ENCODE data around the gene ANKRD36C.
"Not testable (repeated sequence)": the region's sequence is repeated elsewhere in the genome, so short reads cannot be mapped to it uniquely, and the experiment has no call there.

Gene ANKRD36C

GRCh38 chr2:95796249-95797099, 195.2 kb downstream of the ANKRD36C start:
- not testable (repeated sequence) for H3K4me3 ChIP-seq (ENCODE audit: low read length); H3K9ac ChIP-seq (ENCODE audit: low read length); H3K79me2 ChIP-seq (ENCODE audit: control insufficient read depth, insufficient read depth, low read length); DNase-seq; H3K4ac ChIP-seq (ENCODE audit: low read depth, low read length); H3K4me1 ChIP-seq (ENCODE audit: control insufficient read depth, low read depth, low read length); H3K18ac ChIP-seq (ENCODE audit: low read length); H2AK5ac ChIP-seq (ENCODE audit: low read length); H3K36me3 ChIP-seq (ENCODE audit: control insufficient read depth, insufficient read depth, low read length); H3K56ac ChIP-seq (ENCODE audit: low read length); H3K27ac ChIP-seq (ENCODE audit: low read depth, low read length); H3K79me1 ChIP-seq (ENCODE audit: low read length); H2BK15ac ChIP-seq (replicated peaks; ENCODE audit: low read depth); H2BK120ac ChIP-seq (ENCODE audit: low read depth, low read length); H3K27me3 ChIP-seq (ENCODE audit: insufficient read depth, low read length, poor library complexity); H4K5ac ChIP-seq (ENCODE audit: low read length); H4K8ac ChIP-seq (ENCODE audit: low read depth, low read length); H2BK5ac ChIP-seq (ENCODE audit: low read length); H3K4me2 ChIP-seq (ENCODE audit: low read length); H3K23ac ChIP-seq (ENCODE audit: low read length)
- WGBS (ENCODE audit: extremely low coverage, insufficient coverage, low lambda C conversion rate), result no CpG with 5 or more reads among the region's 18 CpGs

- not testable (repeated sequence) for H3K23ac ChIP-seq (ENCODE audit: low read length); H3K4ac ChIP-seq (ENCODE audit: low read depth, low read length); H4K8ac ChIP-seq (ENCODE audit: low read depth, low read length); H2BK5ac ChIP-seq (ENCODE audit: low read length); H3K4me1 ChIP-seq (ENCODE audit: control insufficient read depth, low read depth, low read length); H2BK15ac ChIP-seq (replicated peaks; ENCODE audit: low read depth); H3K56ac ChIP-seq (ENCODE audit: low read length); H3K9ac ChIP-seq (ENCODE audit: low read length); H3K4me2 ChIP-seq (ENCODE audit: low read length); H2BK120ac ChIP-seq (ENCODE audit: low read depth, low read length); DNase-seq; H3K18ac ChIP-seq (ENCODE audit: low read length); H3K79me1 ChIP-seq (ENCODE audit: low read length); H3K4me3 ChIP-seq (ENCODE audit: low read length); H2AK5ac ChIP-seq (ENCODE audit: low read length); H3K36me3 ChIP-seq (ENCODE audit: control insufficient read depth, insufficient read depth, low read length); H3K79me2 ChIP-seq (ENCODE audit: control insufficient read depth, insufficient read depth, low read length); H3K27ac ChIP-seq (ENCODE audit: low read depth, low read length); H3K27me3 ChIP-seq (ENCODE audit: insufficient read depth, low read length, poor library complexity); H4K5ac ChIP-seq (ENCODE audit: low read length)
- WGBS (ENCODE audit: extremely low coverage, insufficient coverage, low lambda C conversion rate), result no CpG with 5 or more reads among the region's 5 CpGs
Measured at GRCh38 chr2:95793970-95794369, 197.7 kb downstream of the ANKRD36C start.

GRCh38 chr2:95790180-95790579, 201.4 kb downstream of the ANKRD36C start:
- not testable (repeated sequence) for H2AK5ac ChIP-seq (ENCODE audit: low read length); H3K56ac ChIP-seq (ENCODE audit: low read length); H3K18ac ChIP-seq (ENCODE audit: low read length); H3K4me1 ChIP-seq (ENCODE audit: control insufficient read depth, low read depth, low read length); DNase-seq; H2BK120ac ChIP-seq (ENCODE audit: low read depth, low read length); H3K4ac ChIP-seq (ENCODE audit: low read depth, low read length); H3K4me2 ChIP-seq (ENCODE audit: low read length); H2BK15ac ChIP-seq (replicated peaks; ENCODE audit: low read depth); H3K23ac ChIP-seq (ENCODE audit: low read length); H3K4me3 ChIP-seq (ENCODE audit: low read length); H4K5ac ChIP-seq (ENCODE audit: low read length); H3K27me3 ChIP-seq (ENCODE audit: insufficient read depth, low read length, poor library complexity); H3K9ac ChIP-seq (ENCODE audit: low read length); H3K79me2 ChIP-seq (ENCODE audit: control insufficient read depth, insufficient read depth, low read length); H3K36me3 ChIP-seq (ENCODE audit: control insufficient read depth, insufficient read depth, low read length); H2BK5ac ChIP-seq (ENCODE audit: low read length); H4K8ac ChIP-seq (ENCODE audit: low read depth, low read length); H3K27ac ChIP-seq (ENCODE audit: low read depth, low read length); H3K79me1 ChIP-seq (ENCODE audit: low read length)
- WGBS (ENCODE audit: extremely low coverage, insufficient coverage, low lambda C conversion rate), result no CpG with 5 or more reads among the region's 9 CpGs

GRCh38 chr2:95789385-95789784, 202.2 kb downstream of the ANKRD36C start:
- not testable (repeated sequence) for H2BK120ac ChIP-seq (ENCODE audit: low read depth, low read length); H3K27me3 ChIP-seq (ENCODE audit: insufficient read depth, low read length, poor library complexity); H3K23ac ChIP-seq (ENCODE audit: low read length); H3K18ac ChIP-seq (ENCODE audit: low read length); H4K5ac ChIP-seq (ENCODE audit: low read length); H3K4me1 ChIP-seq (ENCODE audit: control insufficient read depth, low read depth, low read length); DNase-seq; H2AK5ac ChIP-seq (ENCODE audit: low read length); H3K79me2 ChIP-seq (ENCODE audit: control insufficient read depth, insufficient read depth, low read length); H2BK15ac ChIP-seq (replicated peaks; ENCODE audit: low read depth); H3K27ac ChIP-seq (ENCODE audit: low read depth, low read length); H3K4ac ChIP-seq (ENCODE audit: low read depth, low read length); H3K4me3 ChIP-seq (ENCODE audit: low read length); H3K4me2 ChIP-seq (ENCODE audit: low read length); H3K56ac ChIP-seq (ENCODE audit: low read length); H2BK5ac ChIP-seq (ENCODE audit: low read length); H3K36me3 ChIP-seq (ENCODE audit: control insufficient read depth, insufficient read depth, low read length); H3K9ac ChIP-seq (ENCODE audit: low read length); H3K79me1 ChIP-seq (ENCODE audit: low read length); H4K8ac ChIP-seq (ENCODE audit: low read depth, low read length)
- no CpG with 5 or more reads among the region's 34 CpGs for WGBS (ENCODE audit: extremely low coverage, insufficient coverage, low lambda C conversion rate)

GRCh38 chr2:95788642-95789041, 203.0 kb downstream of the ANKRD36C start:
- H3K27me3 ChIP-seq (ENCODE audit: insufficient read depth, low read length, poor library complexity); H3K4me2 ChIP-seq (ENCODE audit: low read length); H3K9ac ChIP-seq (ENCODE audit: low read length); H2BK15ac ChIP-seq (replicated peaks; ENCODE audit: low read depth); H3K4ac ChIP-seq (ENCODE audit: low read depth, low read length); H4K5ac ChIP-seq (ENCODE audit: low read length); H3K79me2 ChIP-seq (ENCODE audit: control insufficient read depth, insufficient read depth, low read length); H2BK120ac ChIP-seq (ENCODE audit: low read depth, low read length); H3K79me1 ChIP-seq (ENCODE audit: low read length); H3K4me3 ChIP-seq (ENCODE audit: low read length); DNase-seq; H3K4me1 ChIP-seq (ENCODE audit: control insufficient read depth, low read depth, low read length); H3K56ac ChIP-seq (ENCODE audit: low read length); H3K36me3 ChIP-seq (ENCODE audit: control insufficient read depth, insufficient read depth, low read length); H2BK5ac ChIP-seq (ENCODE audit: low read length); H2AK5ac ChIP-seq (ENCODE audit: low read length); H3K23ac ChIP-seq (ENCODE audit: low read length); H3K18ac ChIP-seq (ENCODE audit: low read length); H3K27ac ChIP-seq (ENCODE audit: low read depth, low read length); H4K8ac ChIP-seq (ENCODE audit: low read depth, low read length): not testable (repeated sequence)
- no CpG with 5 or more reads among the region's 13 CpGs for WGBS (ENCODE audit: extremely low coverage, insufficient coverage, low lambda C conversion rate)

Data from mesendoderm (in vitro differentiated cells).